ENCODE results near the gene SASH1.

DNA sequence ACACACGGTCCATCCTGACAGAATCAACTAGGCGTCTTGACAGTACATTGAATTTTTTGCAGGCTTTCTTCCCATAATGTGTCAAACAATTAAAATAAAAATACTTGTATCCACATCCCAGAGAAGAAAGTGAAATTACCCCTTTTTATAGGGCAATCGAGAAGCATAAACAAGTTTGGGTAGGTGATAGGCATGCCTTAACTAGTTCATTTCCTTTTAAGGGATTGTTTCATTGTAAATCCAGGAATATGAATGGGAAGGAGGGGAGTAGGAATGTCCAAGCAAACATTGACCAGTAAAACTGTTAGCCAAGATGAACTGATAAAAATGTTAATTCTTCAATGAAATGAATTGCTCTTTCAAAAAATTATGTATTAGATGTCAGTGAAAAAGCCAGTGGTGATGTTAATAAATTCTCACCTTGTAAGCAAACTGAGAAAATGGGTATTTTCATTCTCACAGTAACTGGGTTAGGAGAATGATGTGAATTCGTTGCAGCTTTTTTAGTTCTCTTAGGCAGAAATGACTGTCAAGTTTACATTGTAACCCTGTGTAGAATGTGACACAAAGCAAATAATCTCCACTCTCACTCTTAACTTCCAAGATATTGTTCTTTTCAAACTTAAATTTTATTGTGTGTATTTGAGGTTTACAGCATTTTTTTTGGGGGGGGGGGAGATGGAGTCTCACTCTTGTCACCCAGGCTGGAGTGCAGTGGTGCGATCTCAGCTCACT, 31.6 kb downstream of the SASH1 start:
- no peak for TF ChIP-seq EZH2 (IDR thresholded peaks at IDR 0.05; ENCODE audit: insufficient read depth, low read length)
- TF ChIP-seq, protein P1, sequence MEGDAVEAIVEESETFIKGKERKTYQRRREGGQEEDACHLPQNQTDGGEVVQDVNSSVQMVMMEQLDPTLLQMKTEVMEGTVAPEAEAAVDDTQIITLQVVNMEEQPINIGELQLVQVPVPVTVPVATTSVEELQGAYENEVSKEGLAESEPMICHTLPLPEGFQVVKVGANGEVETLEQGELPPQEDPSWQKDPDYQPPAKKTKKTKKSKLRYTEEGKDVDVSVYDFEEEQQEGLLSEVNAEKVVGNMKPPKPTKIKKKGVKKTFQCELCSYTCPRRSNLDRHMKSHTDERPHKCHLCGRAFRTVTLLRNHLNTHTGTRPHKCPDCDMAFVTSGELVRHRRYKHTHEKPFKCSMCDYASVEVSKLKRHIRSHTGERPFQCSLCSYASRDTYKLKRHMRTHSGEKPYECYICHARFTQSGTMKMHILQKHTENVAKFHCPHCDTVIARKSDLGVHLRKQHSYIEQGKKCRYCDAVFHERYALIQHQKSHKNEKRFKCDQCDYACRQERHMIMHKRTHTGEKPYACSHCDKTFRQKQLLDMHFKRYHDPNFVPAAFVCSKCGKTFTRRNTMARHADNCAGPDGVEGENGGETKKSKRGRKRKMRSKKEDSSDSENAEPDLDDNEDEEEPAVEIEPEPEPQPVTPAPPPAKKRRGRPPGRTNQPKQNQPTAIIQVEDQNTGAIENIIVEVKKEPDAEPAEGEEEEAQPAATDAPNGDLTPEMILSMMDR (IDR thresholded peaks at IDR 0.05; ENCODE audit: insufficient read depth, low read depth, low read length), result no peak

All from astrocyte (in vitro differentiated cells and primary cell).